ENCODE results near the gene MED13L. TPM values are rescaled to one million over a fixed set of nuclear protein-coding genes. Genes with fewer than 3 reads are reported as not detected.

Gene MED13L
- total and polyA plus RNA-seq, 2 donors (not counting 3 experiments of a cell fraction or from before 2014, with no cell fraction given), result 27.4 to 93.6 TPM

DNA sequence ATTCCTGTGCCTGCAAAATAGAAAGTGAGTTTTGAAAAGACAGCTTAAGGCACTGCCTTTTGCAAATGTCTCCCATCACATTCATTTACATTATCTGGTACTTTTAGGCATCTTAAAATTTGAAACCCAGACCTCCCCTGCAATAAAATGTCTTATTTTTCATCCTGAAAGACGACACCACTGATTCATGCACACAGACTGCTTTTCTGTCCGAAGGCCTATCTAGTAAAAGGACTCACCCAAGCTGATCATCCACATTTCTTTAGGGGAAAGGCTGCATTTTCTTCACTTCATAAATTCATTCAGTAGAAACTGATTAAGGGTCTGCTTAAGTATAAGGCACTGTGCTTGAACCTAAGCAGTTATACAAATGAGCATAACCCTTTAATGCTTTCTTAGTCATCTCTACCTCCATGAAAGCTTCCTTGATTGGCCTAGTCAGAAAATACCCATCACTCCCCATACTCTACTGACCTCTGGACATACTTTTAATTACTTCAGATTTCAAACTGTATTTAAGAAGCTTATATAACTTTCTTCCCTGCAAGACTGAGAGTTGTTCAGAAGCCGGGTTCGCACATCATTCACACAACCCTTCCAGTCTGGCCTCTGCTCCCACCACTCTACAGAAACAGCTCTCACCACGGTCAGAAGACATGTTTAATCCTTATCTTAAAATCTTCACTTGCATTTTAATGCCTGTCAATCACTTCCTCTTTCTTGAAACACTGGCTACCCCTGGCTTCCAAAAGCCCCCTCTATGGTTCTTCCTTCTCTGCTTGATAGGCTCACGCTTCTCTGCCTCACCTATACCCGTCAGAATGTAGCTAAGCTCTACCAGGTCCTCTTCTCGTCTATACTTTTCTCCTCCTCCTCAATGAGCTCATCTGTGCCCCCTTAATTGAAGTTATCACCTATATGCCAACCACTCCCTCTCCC is 288.6 kb downstream of the MED13L start:
- Histone ChIP-seq H4K20me1 (replicated peaks; ENCODE audit: control insufficient read depth, extremely low read depth, insufficient read depth, low read length) (no peaks in the 10 kb centered on the region), H2AFZ (ENCODE audit: low read depth, low read length) (no peak overlapping the region), H3K79me2 (ENCODE audit: control insufficient read depth, insufficient read depth, low read length) (peaks cover 4% of the 10 kb centered on the region), H3K4me1 (ENCODE audit: control insufficient read depth, extremely low read depth, insufficient read depth, low read length) (no peaks in the 10 kb centered on the region), H3K4me2 (ENCODE audit: insufficient read depth, low read length) (no peak overlapping the region), H3K27ac (ENCODE audit: insufficient read depth, low read depth, low read length) (no peak overlapping the region), H3K9me1 (replicated peaks; ENCODE audit: control insufficient read depth, extremely low read depth, insufficient read depth, low read length) (no peaks in the 10 kb centered on the region), H3K4me3 (replicated peaks in 1 of 3; ENCODE audit: insufficient read depth in 1 of 3, low read depth in 1 of 3, low read length in 3 of 3) (no peak overlapping the region), H3K36me3 (ENCODE audit: control insufficient read depth in 2 of 2, extremely low read depth in 1 of 2, insufficient read depth in 2 of 2, low read length in 2 of 2) (peaks cover 13 to 18% of the 10 kb centered on the region in 2 experiments), H3K27me3 (ENCODE audit: control insufficient read depth in 2 of 2, insufficient read depth in 2 of 2, low read length in 2 of 2) (no peaks in the 10 kb centered on the region), H3K9me3 (replicated peaks; ENCODE audit: control insufficient read depth, insufficient read depth, low read length) (no peaks in the 10 kb centered on the region), H3K9ac (replicated peaks; ENCODE audit: extremely low read depth, insufficient read depth, low read length) (no peak overlapping the region)
- FAIRE-seq (no peak), DNase-seq (ENCODE audit: low read depth, low spot score) (peak; percentile 4)
- CTCF ChIA-PET, result interaction anchor here (0.7 to 1.7 kb wide), 4 partner anchors 15 to 702 kb away, joined by 3 to 4 read pairs (median 3); no protein-coding TSS in a partner anchor
- no peak for TF ChIP-seq EZH2 (IDR thresholded peaks at IDR 0.05; ENCODE audit: borderline replicate concordance, low read depth, low read length, severe bottlenecking)
- TF ChIP-seq CTCF (IDR thresholded peaks at IDR 0.05; ENCODE audit: extremely low read depth in 1 of 2, insufficient read depth in 1 of 2, low read depth in 1 of 2, low read length in 2 of 2), result no peak
- TF ChIP-seq MYC (IDR thresholded peaks at IDR 0.05; ENCODE audit: low read depth, low read length), result no peak
- TF ChIP-seq GATA2 (IDR thresholded peaks at IDR 0.05; ENCODE audit: insufficient read depth, insufficient read length, low read depth, low read length), result no peak
- BruUV-seq (replicated peaks), result no TSS peak
- POLR2A ChIA-PET, result no interaction called here
- dilution Hi-C loops (cut with MboI; ENCODE audit: extremely low pct_ligation_motif_present, low sequenced_read_pairs) (no loop called here), intact Hi-C loops (cut with micrococcal nuclease) (no loop called here)
